T1000 (cell line): ENCODE measurements around the gene NDUFA11.

Experiments used
- DNase-seq: peaks from one replicate; lab custom pipeline; 2025; ENCODE audit warnings: mixed read lengths; lab: John Stamatoyannopoulos, UW

NDUFA11 gene

GRCh38 chr19:5932609-5933262 lies 29.1 kb upstream of the NDUFA11 start:
- no peak for DNase-seq

- DNase-seq, result no peak
Observed at GRCh38 chr19:5932146-5932545, 28.6 kb upstream of the NDUFA11 start.

- DNase-seq, result no peak
Observed at GRCh38 chr19:5931251-5931650, 27.7 kb upstream of the NDUFA11 start.

- no peak for DNase-seq
Observed at GRCh38 chr19:5929625-5930024, 26.0 kb upstream of the NDUFA11 start.

- no peak for DNase-seq
Observed at GRCh38 chr19:5929179-5929578, 25.6 kb upstream of the NDUFA11 start.

- DNase-seq, result no peak
Observed at GRCh38 chr19:5927441-5927821, 23.8 kb upstream of the NDUFA11 start.

GRCh38 chr19:5926641-5927440 lies 23.3 kb upstream of the NDUFA11 start:
- peak; percentile 72 for DNase-seq

GRCh38 chr19:5925830-5926427 lies 22.3 kb upstream of the NDUFA11 start:
- DNase-seq, result no peak

- DNase-seq, result no peak
Observed at GRCh38 chr19:5923356-5923755, 19.8 kb upstream of the NDUFA11 start.

GRCh38 chr19:5922161-5922545 lies 18.6 kb upstream of the NDUFA11 start:
- DNase-seq, result no peak

GRCh38 chr19:5921516-5922160 lies 18.0 kb upstream of the NDUFA11 start:
- DNase-seq, result no peak

- no peak for DNase-seq
Observed at GRCh38 chr19:5918463-5919079, 15.0 kb upstream of the NDUFA11 start.

GRCh38 chr19:5917431-5918107 lies 14.0 kb upstream of the NDUFA11 start:
- no peak for DNase-seq

GRCh38 chr19:5916181-5916708 lies 12.7 kb upstream of the NDUFA11 start:
- DNase-seq, result no peak

- DNase-seq, result no peak
Observed at GRCh38 chr19:5915782-5916165, 12.2 kb upstream of the NDUFA11 start.

GRCh38 chr19:5914946-5915781 lies 11.6 kb upstream of the NDUFA11 start:
- DNase-seq, result no peak

GRCh38 chr19:5914358-5914774 lies 10.8 kb upstream of the NDUFA11 start:
- DNase-seq, result no peak

- peak; percentile 60 for DNase-seq
Observed at GRCh38 chr19:5913739-5914357, 10.3 kb upstream of the NDUFA11 start, which contains the start of gene CAPS. TSS of gene CAPS (plus strand) at chr19:5914254. CDS start at chr19:5914407, 153 bp downstream.

GRCh38 chr19:5911366-5911765 lies 7.8 kb upstream of the NDUFA11 start:
- DNase-seq, result no peak

- DNase-seq, result no peak
Observed at GRCh38 chr19:5910638-5910907, 7.0 kb upstream of the NDUFA11 start.
